Liver (tissue), 9 donors: ENCODE results near the gene OSBPL1A. TPM values are rescaled to one million over a fixed set of nuclear protein-coding genes. Genes with fewer than 3 reads are reported as not detected.

ENCODE experiments used
- DNase-seq: peaks from one replicate; pipeline ENCODE4 v3.0.0-alpha.2; 2017; ENCODE audit warnings: low spot score
- H3K27ac ChIP-seq, 2 donors: one replicate each; pipeline ENCODE4 v1.7.0; 2013; ENCODE audit warnings: inconsistent platforms in 2 of 2, low read length in 2 of 2, control low read depth in 1 of 2, low read depth in 1 of 2, mild to moderate bottlenecking in 1 of 2
- H3K27me3 ChIP-seq, 4 donors: one replicate each; pipeline versions ENCODE4 v1.6.1 to v1.7.0; 2013; ENCODE audit warnings: low read length in 3 of 4, inconsistent platforms in 1 of 4, mild to moderate bottlenecking in 1 of 4, moderate library complexity in 1 of 4; ENCODE audit not compliant: control insufficient read depth in 4 of 4, insufficient read depth in 4 of 4
- H3K36me3 ChIP-seq, 4 donors: one replicate each; pipeline versions ENCODE4 v1.6.1 to v1.7.0; 2013; ENCODE audit warnings: low read length in 3 of 4, mild to moderate bottlenecking in 3 of 4, low read depth in 1 of 4, moderate library complexity in 1 of 4; ENCODE audit not compliant: control insufficient read depth in 4 of 4, insufficient read depth in 3 of 4
- H3K4me1 ChIP-seq, 4 donors: one replicate each; pipeline versions ENCODE4 v1.6.1 to v1.7.0; 2013; ENCODE audit warnings: low read length in 3 of 4, mild to moderate bottlenecking in 3 of 4, moderate library complexity in 1 of 4; ENCODE audit not compliant: control insufficient read depth in 4 of 4, insufficient read depth in 4 of 4
- H3K4me3 ChIP-seq, 3 donors: one replicate each; pipeline versions ENCODE4 v1.6.1 to v1.7.0; 2013; ENCODE audit warnings: low read length in 3 of 3, control low read depth in 1 of 3, low read depth in 1 of 3, mild to moderate bottlenecking in 1 of 3
- H3K9ac ChIP-seq, 2 donors: one replicate each; pipeline ENCODE4 v1.7.0; 2013; ENCODE audit warnings: low read length in 2 of 2, mild to moderate bottlenecking in 2 of 2, moderate library complexity in 2 of 2, control low read depth in 1 of 2, low read depth in 1 of 2
- H3K9me3 ChIP-seq, 4 donors: one replicate each; pipeline versions ENCODE4 v1.6.1 to v1.7.0; 2013; ENCODE audit warnings: low read length in 3 of 4; ENCODE audit not compliant: control insufficient read depth in 4 of 4
- ATF3 ChIP-seq: IDR thresholded peaks from 2 replicates; pipeline ENCODE4 v1.6.1; 2016; ENCODE audit warnings: antibody characterized with exemption
- CTCF ChIP-seq: fragments of 150-350 bp; IDR thresholded peaks from 2 replicates; pipeline ENCODE4 v1.5.1; 2017; ENCODE audit warnings: improper control_type of control experiment, low read depth, low read length; ENCODE audit not compliant: missing input control
- EGR1 ChIP-seq, 2 donors: IDR thresholded peaks; 2 replicates each; pipeline ENCODE4 v1.6.1; 2016 to 2018; ENCODE audit warnings: antibody characterized with exemption in 2 of 2, low read depth in 2 of 2
- FOXA1 ChIP-seq: IDR thresholded peaks from 2 replicates; pipeline ENCODE4 v1.6.1; 2016; ENCODE audit warnings: antibody characterized with exemption
- FOXA2 ChIP-seq: IDR thresholded peaks from 2 replicates; pipeline ENCODE4 v1.6.1; 2016; ENCODE audit warnings: antibody characterized with exemption
- GABPA ChIP-seq, 2 donors: IDR thresholded peaks in 1 of 2; conservative IDR thresholded peaks in 1 of 2; 2 replicates each; pipeline ENCODE4 v1.6.1; 2016; ENCODE audit warnings: antibody characterized with exemption in 2 of 2, mild to moderate bottlenecking in 1 of 2, moderate library complexity in 1 of 2
- HNF4G ChIP-seq: IDR thresholded peaks from 2 replicates; pipeline ENCODE4 v1.6.1; 2016; ENCODE audit warnings: antibody characterized with exemption
- JUND ChIP-seq, 2 donors: IDR thresholded peaks; 2 replicates each; pipeline ENCODE4 v1.6.1; 2016; ENCODE audit warnings: antibody characterized with exemption in 2 of 2
- NR2F2 ChIP-seq: IDR thresholded peaks from 2 replicates; pipeline ENCODE4 v1.6.1; 2016; ENCODE audit warnings: antibody characterized with exemption
- RXRA ChIP-seq, 2 donors: IDR thresholded peaks; 2 replicates each; pipeline ENCODE4 v1.6.1; 2017 to 2018; ENCODE audit warnings: antibody characterized with exemption in 2 of 2, mild to moderate bottlenecking in 1 of 2
- YY1 ChIP-seq: IDR thresholded peaks from 2 replicates; pipeline ENCODE4 v1.6.1; 2016; ENCODE audit warnings: antibody characterized with exemption, mild to moderate bottlenecking
- WGBS: extraction: QIAGEN DNeasy Blood & Tissue Kit; methylation state at CpG from one replicate; pipeline ENCODE4 v1.1.7; 2013; 5-methylcytosine and 5-hydroxymethylcytosine counted together
- polyA plus RNA-seq, 2 donors: library from polyadenylated mRNA; stranded (reverse) in 1 of 2; unstranded in 1 of 2; fragments of 200-250 nt in 1 of 2; fragments of >200 nt in 1 of 2; fragmentation: Nextera tagmentation in 1 of 2; extraction: Ambion mirVana in 1 of 2; gene quantifications; one replicate each; pipeline versions ENCODE4 v1.2.1 to v1.2.3, GENCODE V29; 2013 to 2015
- total RNA-seq, 2 donors: library from RNA; depleted of rRNA; stranded (reverse); fragments of >200 nt; gene quantifications; one replicate each; pipeline ENCODE4 v1.2.3, GENCODE V29; 2014
- TF ChIP-seq, protein P1 (sequence below): IDR thresholded peaks from 2 replicates; pipeline ENCODE4 v1.6.1; 2016; ENCODE audit warnings: antibody characterized with exemption
- donor health status: healthy.
- donor health status: healthy.
- donor health status: healthy.
- donor health status: healthy.
- donor health status: healthy.

OSBPL1A gene
- total and polyA plus RNA-seq, 4 donors = 5.4 to 12.6 (median 8.9) TPM

DNA sequence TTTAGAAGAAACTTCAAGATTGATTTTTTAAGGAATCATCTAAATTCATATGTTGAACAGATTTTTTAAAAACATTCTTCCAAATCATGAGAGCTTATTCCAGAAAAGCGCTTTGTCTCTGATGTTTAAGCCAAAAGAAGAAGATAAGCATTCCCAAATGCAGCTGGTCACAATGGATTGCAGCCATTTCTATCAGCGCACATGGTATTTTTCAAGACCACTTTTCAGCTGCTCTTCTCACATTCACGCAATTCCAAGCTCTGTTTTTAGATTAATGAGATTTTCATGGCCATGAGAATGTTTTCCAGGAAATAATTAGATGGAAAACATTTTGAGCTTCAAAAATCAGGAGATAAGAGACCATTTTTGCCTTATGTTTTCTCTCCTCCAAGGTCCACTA lies 8.7 kb downstream of the OSBPL1A start:
- WGBS = 84% methylated on average over 3 of the region's 3 CpGs
- no peak for TF ChIP-seq GABPA (IDR thresholded peaks at IDR 0.05 in 1 of 2, conservative IDR thresholded peaks at IDR 0.05 in 1 of 2)
- TF ChIP-seq FOXA2 = no peak
- TF ChIP-seq HNF4G = no peak
- no peak for TF ChIP-seq JUND (IDR thresholded peaks at IDR 0.05)
- TF ChIP-seq NR2F2 = peak; percentile 21
- TF ChIP-seq, protein P1, sequence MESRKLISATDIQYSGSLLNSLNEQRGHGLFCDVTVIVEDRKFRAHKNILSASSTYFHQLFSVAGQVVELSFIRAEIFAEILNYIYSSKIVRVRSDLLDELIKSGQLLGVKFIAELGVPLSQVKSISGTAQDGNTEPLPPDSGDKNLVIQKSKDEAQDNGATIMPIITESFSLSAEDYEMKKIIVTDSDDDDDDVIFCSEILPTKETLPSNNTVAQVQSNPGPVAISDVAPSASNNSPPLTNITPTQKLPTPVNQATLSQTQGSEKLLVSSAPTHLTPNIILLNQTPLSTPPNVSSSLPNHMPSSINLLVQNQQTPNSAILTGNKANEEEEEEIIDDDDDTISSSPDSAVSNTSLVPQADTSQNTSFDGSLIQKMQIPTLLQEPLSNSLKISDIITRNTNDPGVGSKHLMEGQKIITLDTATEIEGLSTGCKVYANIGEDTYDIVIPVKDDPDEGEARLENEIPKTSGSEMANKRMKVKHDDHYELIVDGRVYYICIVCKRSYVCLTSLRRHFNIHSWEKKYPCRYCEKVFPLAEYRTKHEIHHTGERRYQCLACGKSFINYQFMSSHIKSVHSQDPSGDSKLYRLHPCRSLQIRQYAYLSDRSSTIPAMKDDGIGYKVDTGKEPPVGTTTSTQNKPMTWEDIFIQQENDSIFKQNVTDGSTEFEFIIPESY = no peak
- TF ChIP-seq ATF3 = no peak
- Histone ChIP-seq H3K27ac (no peak overlapping the region), H3K9me3 (no peaks in the 10 kb centered on the region), H3K4me1 (no peaks in the 10 kb centered on the region), H3K27me3 (peaks cover 0 to 4% (median 0%) of the 10 kb centered on the region in 4 donors), H3K9ac (no peak overlapping the region), H3K36me3 (no peaks in the 10 kb centered on the region), H3K4me3 (no peak overlapping the region)
- no peak for DNase-seq

GRCh38 chr18:24386681-24387080 lies 10.9 kb downstream of the OSBPL1A start:
- Histone ChIP-seq H3K4me3 (no peak overlapping the region), H3K27me3 (peaks cover 0 to 4% (median 0%) of the 10 kb centered on the region in 4 donors), H3K9me3 (no peaks in the 10 kb centered on the region), H3K36me3 (no peaks in the 10 kb centered on the region), H3K9ac (no peak overlapping the region), H3K27ac (no peak overlapping the region), H3K4me1 (no peaks in the 10 kb centered on the region)
- 89% methylated on average over 6 of the region's 6 CpGs for WGBS
- TF ChIP-seq HNF4G = no peak
- TF ChIP-seq FOXA1 = no peak
- TF ChIP-seq NR2F2 = no peak
- no peak for TF ChIP-seq FOXA2
- no peak for TF ChIP-seq YY1
- DNase-seq = no peak

- H3K9me3 ChIP-seq = no peaks in the 10 kb centered on the region
- no peaks in the 10 kb centered on the region for H3K36me3 ChIP-seq
- TF ChIP-seq HNF4G (no peak), EGR1 (IDR thresholded peaks at IDR 0.05; ENCODE audit: low read depth in 2 of 2) (no peak), FOXA2 (no peak), RXRA (IDR thresholded peaks at IDR 0.05) (no peak), NR2F2 (peak; percentile 26), ATF3 (no peak), CTCF (no peak), YY1 (no peak)
- no peak overlapping the region for H3K4me3 ChIP-seq
- no peak for DNase-seq
- no peak overlapping the region for H3K27ac ChIP-seq
- no peaks in the 10 kb centered on the region for H3K27me3 ChIP-seq
- WGBS = 81% methylated on average over 1 of the region's 1 CpG
- H3K9ac ChIP-seq = no peak overlapping the region
- no peaks in the 10 kb centered on the region for H3K4me1 ChIP-seq
Observed at GRCh38 chr18:24381126-24381525, 16.5 kb downstream of the OSBPL1A start.
